Liver (tissue), 9 donors: Measurements from ENCODE around the gene RBM20. TPM values are rescaled to one million over a fixed set of nuclear protein-coding genes. Genes with fewer than 3 reads are reported as not detected.

Experiments
- DNase-seq: peaks from one replicate; pipeline ENCODE4 v3.0.0-alpha.2; 2017; ENCODE audit warnings: low spot score
- H3K27ac ChIP-seq, 2 donors: one replicate each; pipeline ENCODE4 v1.7.0; 2013; ENCODE audit warnings: inconsistent platforms in 2 of 2, low read length in 2 of 2, control low read depth in 1 of 2, low read depth in 1 of 2, mild to moderate bottlenecking in 1 of 2
- H3K27me3 ChIP-seq, 4 donors: one replicate each; pipeline versions ENCODE4 v1.6.1 to v1.7.0; 2013; ENCODE audit warnings: low read length in 3 of 4, inconsistent platforms in 1 of 4, mild to moderate bottlenecking in 1 of 4, moderate library complexity in 1 of 4; ENCODE audit not compliant: control insufficient read depth in 4 of 4, insufficient read depth in 4 of 4
- H3K36me3 ChIP-seq, 4 donors: one replicate each; pipeline versions ENCODE4 v1.6.1 to v1.7.0; 2013; ENCODE audit warnings: low read length in 3 of 4, mild to moderate bottlenecking in 3 of 4, low read depth in 1 of 4, moderate library complexity in 1 of 4; ENCODE audit not compliant: control insufficient read depth in 4 of 4, insufficient read depth in 3 of 4
- H3K4me1 ChIP-seq, 4 donors: one replicate each; pipeline versions ENCODE4 v1.6.1 to v1.7.0; 2013; ENCODE audit warnings: low read length in 3 of 4, mild to moderate bottlenecking in 3 of 4, moderate library complexity in 1 of 4; ENCODE audit not compliant: control insufficient read depth in 4 of 4, insufficient read depth in 4 of 4
- H3K4me3 ChIP-seq, 3 donors: one replicate each; pipeline versions ENCODE4 v1.6.1 to v1.7.0; 2013; ENCODE audit warnings: low read length in 3 of 3, control low read depth in 1 of 3, low read depth in 1 of 3, mild to moderate bottlenecking in 1 of 3
- H3K9ac ChIP-seq, 2 donors: one replicate each; pipeline ENCODE4 v1.7.0; 2013; ENCODE audit warnings: low read length in 2 of 2, mild to moderate bottlenecking in 2 of 2, moderate library complexity in 2 of 2, control low read depth in 1 of 2, low read depth in 1 of 2
- H3K9me3 ChIP-seq, 4 donors: one replicate each; pipeline versions ENCODE4 v1.6.1 to v1.7.0; 2013; ENCODE audit warnings: low read length in 3 of 4; ENCODE audit not compliant: control insufficient read depth in 4 of 4
- ATF3 ChIP-seq: IDR thresholded peaks from 2 replicates; pipeline ENCODE4 v1.6.1; 2016; ENCODE audit warnings: antibody characterized with exemption
- FOXA1 ChIP-seq: IDR thresholded peaks from 2 replicates; pipeline ENCODE4 v1.6.1; 2016; ENCODE audit warnings: antibody characterized with exemption
- FOXA2 ChIP-seq: IDR thresholded peaks from 2 replicates; pipeline ENCODE4 v1.6.1; 2016; ENCODE audit warnings: antibody characterized with exemption
- HNF4A ChIP-seq, 2 donors: conservative IDR thresholded peaks; 2 replicates each; pipeline ENCODE4 v1.6.1; 2016; ENCODE audit warnings: antibody characterized with exemption in 2 of 2, mild to moderate bottlenecking in 2 of 2
- HNF4G ChIP-seq: IDR thresholded peaks from 2 replicates; pipeline ENCODE4 v1.6.1; 2016; ENCODE audit warnings: antibody characterized with exemption
- JUND ChIP-seq, 2 donors: IDR thresholded peaks; 2 replicates each; pipeline ENCODE4 v1.6.1; 2016; ENCODE audit warnings: antibody characterized with exemption in 2 of 2
- MAX ChIP-seq: IDR thresholded peaks from 2 replicates; pipeline ENCODE4 v1.6.1; 2016; ENCODE audit warnings: antibody characterized with exemption
- NR2F2 ChIP-seq: IDR thresholded peaks from 2 replicates; pipeline ENCODE4 v1.6.1; 2016; ENCODE audit warnings: antibody characterized with exemption
- REST ChIP-seq: IDR thresholded peaks from 2 replicates; pipeline ENCODE4 v1.6.1; 2016; ENCODE audit warnings: antibody characterized with exemption, mild to moderate bottlenecking
- SP1 ChIP-seq: IDR thresholded peaks from 2 replicates; pipeline ENCODE4 v1.6.1; 2018; ENCODE audit warnings: antibody characterized with exemption, mild to moderate bottlenecking
- TAF1 ChIP-seq: conservative IDR thresholded peaks from 2 replicates; pipeline ENCODE4 v1.6.1; 2016; ENCODE audit warnings: antibody characterized with exemption, mild to moderate bottlenecking
- ZBTB33 ChIP-seq: IDR thresholded peaks from 2 replicates; pipeline ENCODE4 v1.6.1; 2016; ENCODE audit warnings: antibody characterized with exemption
- WGBS: extraction: QIAGEN DNeasy Blood & Tissue Kit; methylation state at CpG from one replicate; pipeline ENCODE4 v1.1.7; 2013; 5-methylcytosine and 5-hydroxymethylcytosine counted together
- polyA plus RNA-seq, 2 donors: library from polyadenylated mRNA; stranded (reverse) in 1 of 2; unstranded in 1 of 2; fragments of 200-250 nt in 1 of 2; fragments of >200 nt in 1 of 2; fragmentation: Nextera tagmentation in 1 of 2; extraction: Ambion mirVana in 1 of 2; gene quantifications; one replicate each; pipeline versions ENCODE4 v1.2.1 to v1.2.3, GENCODE V29; 2013 to 2015
- total RNA-seq, 2 donors: library from RNA; depleted of rRNA; stranded (reverse); fragments of >200 nt; gene quantifications; one replicate each; pipeline ENCODE4 v1.2.3, GENCODE V29; 2014
- TF ChIP-seq, protein P1 (sequence below): fragments of 150-350 bp; IDR thresholded peaks from 2 replicates; pipeline ENCODE4 v1.5.1; 2017; ENCODE audit warnings: improper control_type of control experiment, low read depth, low read length; ENCODE audit not compliant: missing input control
- donor health status: healthy.
- donor health status: healthy.
- donor health status: healthy.
- donor health status: healthy.
- donor health status: healthy.

RBM20 gene
- total and polyA plus RNA-seq, 4 donors, result 0.03 to 0.08 (median 0.05) TPM; not detected in 1

- Histone ChIP-seq H3K36me3 (no peaks in the 10 kb centered on the region), H3K27ac (peak overlapping the region; percentile 23 to 48), H3K4me3 (no peak overlapping the region), H3K4me1 (peaks cover 22 to 54% (median 33%) of the 10 kb centered on the region in 4 donors), H3K9me3 (no peaks in the 10 kb centered on the region), H3K27me3 (no peaks in the 10 kb centered on the region), H3K9ac (no peak overlapping the region)
- WGBS, result 89% methylated on average over 4 of the region's 4 CpGs
- TF ChIP-seq REST, result no peak
- TF ChIP-seq ZBTB33, result no peak
- no peak for TF ChIP-seq NR2F2
- no peak for TF ChIP-seq MAX
- TF ChIP-seq, protein P1, sequence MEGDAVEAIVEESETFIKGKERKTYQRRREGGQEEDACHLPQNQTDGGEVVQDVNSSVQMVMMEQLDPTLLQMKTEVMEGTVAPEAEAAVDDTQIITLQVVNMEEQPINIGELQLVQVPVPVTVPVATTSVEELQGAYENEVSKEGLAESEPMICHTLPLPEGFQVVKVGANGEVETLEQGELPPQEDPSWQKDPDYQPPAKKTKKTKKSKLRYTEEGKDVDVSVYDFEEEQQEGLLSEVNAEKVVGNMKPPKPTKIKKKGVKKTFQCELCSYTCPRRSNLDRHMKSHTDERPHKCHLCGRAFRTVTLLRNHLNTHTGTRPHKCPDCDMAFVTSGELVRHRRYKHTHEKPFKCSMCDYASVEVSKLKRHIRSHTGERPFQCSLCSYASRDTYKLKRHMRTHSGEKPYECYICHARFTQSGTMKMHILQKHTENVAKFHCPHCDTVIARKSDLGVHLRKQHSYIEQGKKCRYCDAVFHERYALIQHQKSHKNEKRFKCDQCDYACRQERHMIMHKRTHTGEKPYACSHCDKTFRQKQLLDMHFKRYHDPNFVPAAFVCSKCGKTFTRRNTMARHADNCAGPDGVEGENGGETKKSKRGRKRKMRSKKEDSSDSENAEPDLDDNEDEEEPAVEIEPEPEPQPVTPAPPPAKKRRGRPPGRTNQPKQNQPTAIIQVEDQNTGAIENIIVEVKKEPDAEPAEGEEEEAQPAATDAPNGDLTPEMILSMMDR, result no peak
- TF ChIP-seq SP1, result no peak
- no peak for TF ChIP-seq JUND (IDR thresholded peaks at IDR 0.05)
- no peak for TF ChIP-seq FOXA2
- TF ChIP-seq HNF4A (conservative IDR thresholded peaks at IDR 0.05), result no peak
- TF ChIP-seq HNF4G, result no peak
- no peak for DNase-seq
Measured at GRCh38 chr10:110844617-110844881, 200.4 kb downstream of the RBM20 start.

- Histone ChIP-seq H3K9ac (no peak overlapping the region), H3K36me3 (no peaks in the 10 kb centered on the region), H3K4me1 (peaks cover 22 to 52% (median 32%) of the 10 kb centered on the region in 4 donors), H3K27me3 (no peaks in the 10 kb centered on the region), H3K9me3 (no peaks in the 10 kb centered on the region), H3K4me3 (no peak overlapping the region), H3K27ac (peak overlapping the region; percentile 90 to 91)
- DNase-seq, result no peak
- TF ChIP-seq ATF3 (no peak), SP1 (no peak), FOXA1 (no peak), TAF1 (no peak)
- WGBS, result 52% methylated on average over 2 of the region's 2 CpGs
Measured at GRCh38 chr10:110845192-110845755, 201.1 kb downstream of the RBM20 start.
